Heart left ventricle (tissue), 16 donors: ENCODE results near the gene RBM33. TPM values are rescaled to one million over a fixed set of nuclear protein-coding genes. Genes with fewer than 3 reads are reported as not detected.

ENCODE experiments used
- ATAC-seq, 4 donors: fragments of 200-7000 bp; cut with Tn5 transposase; one replicate each; pipeline ENCODE4 v1.9.1; 2020 to 2022; ENCODE audit warnings: moderate library complexity in 4 of 4, mild to moderate bottlenecking in 3 of 4, moderate number of reproducible peaks in 1 of 4
- DNase-seq, 5 donors: peaks; one replicate each; pipeline ENCODE4 v3.0.0-alpha.2; 2020
- H3K27ac ChIP-seq, 12 donors: fragments of 200-600 bp; sonication (generic) in 4 of 12; one replicate each; pipeline versions ENCODE4 v1.5.0 to v1.8.0; 2016 to 2022; ENCODE audit warnings: mild to moderate bottlenecking in 2 of 12
- H3K27me3 ChIP-seq, 9 donors: fragments of 200-600 bp; sonication (generic) in 2 of 9; one replicate each; pipeline versions ENCODE4 v1.5.1 to v1.8.0; 2016 to 2022; ENCODE audit warnings: mild to moderate bottlenecking in 3 of 9
- H3K36me3 ChIP-seq, 9 donors: fragments of 200-600 bp; sonication (generic) in 2 of 9; one replicate each; pipeline versions ENCODE4 v1.5.0 to v1.8.0; 2018 to 2022; ENCODE audit warnings: mild to moderate bottlenecking in 2 of 9
- H3K4me1 ChIP-seq, 12 donors: fragments of 200-600 bp; sonication (generic) in 4 of 12; one replicate each; pipeline versions ENCODE4 v1.5.0 to v1.8.0; 2016 to 2022; ENCODE audit warnings: mild to moderate bottlenecking in 3 of 12
- H3K4me3 ChIP-seq, 12 donors: fragments of 200-600 bp; sonication (generic) in 4 of 12; one replicate each; pipeline versions ENCODE4 v1.5.0 to v1.8.0; 2017 to 2022; ENCODE audit warnings: mild to moderate bottlenecking in 9 of 12, moderate library complexity in 4 of 12
- H3K9me3 ChIP-seq, 12 donors: fragments of 200-600 bp; sonication (generic) in 4 of 12; one replicate each; pipeline versions ENCODE4 v1.5.0 to v1.8.0; 2016 to 2022; ENCODE audit warnings: mild to moderate bottlenecking in 1 of 12
- POLR2A ChIP-seq, 2 donors: fragments of 450-650 bp; IDR thresholded peaks; one replicate each; pipeline ENCODE4 v1.6.1; 2017; ENCODE audit warnings: antibody characterized with exemption in 2 of 2, mild to moderate bottlenecking in 2 of 2, moderate library complexity in 2 of 2
- WGBS, 4 donors: extraction: QIAGEN DNeasy Blood & Tissue Kit in 2 of 4; methylation state at CpG; one replicate each; pipeline versions ENCODE4 v1.1.5 to v1.1.7; 2013 to 2018; 5-methylcytosine and 5-hydroxymethylcytosine counted together
- intact Hi-C, 10 donors: fragments of 100-400 bp; cut with DNase I; formaldehyde crosslinking; loops; one replicate each; pipeline versions ENCODE4 v1.11.1 to v1.14.2; 2022
- polyA plus RNA-seq, 2 donors: library from polyadenylated mRNA; stranded (reverse); fragments of 200-250 nt; gene quantifications; one replicate each; pipeline ENCODE4 v1.2.3, GENCODE V29; 2013
- total RNA-seq, 9 donors: library from RNA; depleted of rRNA in 2 of 9; stranded (reverse); fragments of >200 nt in 2 of 9; fragmentation: NEBNext Ultra II Directional in 3 of 9; extraction: Animal tissue kit (Norgen Biotek cat#: 25700) in 3 of 9; gene quantifications; one replicate each; pipeline versions ENCODE4 v1.1.0 to v1.2.4, GENCODE V29; 2016 to 2023
- TF ChIP-seq, protein P1 (sequence below), 12 donors: fragments of 200-600 bp; sonication (generic) in 4 of 12; IDR thresholded peaks; one replicate each; pipeline versions ENCODE4 v1.5.0 to v1.8.0; 2018 to 2022; ENCODE audit warnings: antibody characterized with exemption in 12 of 12, mild to moderate bottlenecking in 5 of 12
- donor health status: ischemic (EF 13 %, LVEDD 7.1; RV severe dilation, severe dysfunction).
- donor health status: healthy with polysubstance abuse.
- donor health status: DM: no; HTN: yes; CAD: no.
- donor health status: DM: no; HTN: no; CAD: no.
- donor health status: ischemic (EF 25% LVEDD 6.9; RV normal size, moderate dysfunction).
- donor health status: ischemic (EF 25% LVEDD 5.7; RV mildly dilated, moderate dysfunction).
- donor health status: healthy.
- donor health status: DM: yes; HTN: yes; CAD: no.
- donor health status: ischemic (EF 35%, LVEDD 5.7; RV mildly dilated, moderate dysfunction).
- donor health status: nonischemic (EF 11% LVEDD 7.7; RV severe dilation, severe dysfunction).
- donor health status: DM: yes; HTN: yes; CAD: no.
- donor health status: PGD.
- donor health status: ischemic (EF 29% LVEDD 5.4; RV normal size, mild dysfunction).
- donor health status: nonischemic (EF 23%, LVEDD 6.1; RV moderate dilation, normal function).

Gene RBM33
- total and polyA plus RNA-seq, 11 donors = 13.1 to 40.8 (median 30.2) TPM

DNA sequence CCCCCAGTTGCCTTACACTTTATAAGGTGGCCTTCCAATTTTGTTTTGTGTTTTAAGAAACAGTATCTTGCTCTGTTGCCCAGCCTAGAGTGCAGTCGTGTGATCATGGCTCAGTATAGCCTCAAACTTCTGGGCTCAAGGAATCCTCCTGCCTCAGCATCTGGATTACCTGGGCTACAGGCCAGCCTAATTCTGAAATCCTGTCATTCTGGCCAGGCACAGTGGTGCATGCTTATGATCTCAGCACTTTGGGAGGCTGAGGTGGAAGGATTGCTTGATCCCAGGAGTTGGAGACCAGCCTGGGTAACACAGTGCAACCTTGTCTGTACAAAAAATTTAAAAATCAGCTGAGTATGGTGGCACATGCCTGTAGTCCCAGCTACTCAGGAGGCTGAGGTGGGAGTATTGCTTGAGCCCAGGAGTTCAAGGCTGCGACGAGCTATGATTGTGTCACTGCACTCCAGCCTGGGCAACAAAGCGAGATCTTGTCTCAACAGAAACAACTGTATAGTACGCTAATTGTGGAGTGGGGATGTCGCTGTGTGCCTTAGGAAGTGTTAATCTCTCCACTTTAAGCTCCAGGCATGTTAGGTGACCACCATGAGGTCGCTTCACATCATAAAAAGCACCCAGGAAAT, 24.7 kb upstream of the RBM33 start:
- ATAC-seq = no peak
- Histone ChIP-seq H3K4me1 (no peaks in the 10 kb centered on the region), H3K27me3 (peaks cover 0 to 3% (median 0%) of the 10 kb centered on the region in 9 donors), H3K9me3 (no peaks in the 10 kb centered on the region), H3K36me3 (no peaks in the 10 kb centered on the region), H3K27ac (no peak overlapping the region), H3K4me3 (no peak overlapping the region)
- 85 to 89% (median 87%) methylated on average over 7 of the region's 7 CpGs for WGBS, 4 donors
- intact Hi-C loops = no loop called here
- no peak for DNase-seq
- no peak for TF ChIP-seq POLR2A (IDR thresholded peaks at IDR 0.05)
- TF ChIP-seq, protein P1, sequence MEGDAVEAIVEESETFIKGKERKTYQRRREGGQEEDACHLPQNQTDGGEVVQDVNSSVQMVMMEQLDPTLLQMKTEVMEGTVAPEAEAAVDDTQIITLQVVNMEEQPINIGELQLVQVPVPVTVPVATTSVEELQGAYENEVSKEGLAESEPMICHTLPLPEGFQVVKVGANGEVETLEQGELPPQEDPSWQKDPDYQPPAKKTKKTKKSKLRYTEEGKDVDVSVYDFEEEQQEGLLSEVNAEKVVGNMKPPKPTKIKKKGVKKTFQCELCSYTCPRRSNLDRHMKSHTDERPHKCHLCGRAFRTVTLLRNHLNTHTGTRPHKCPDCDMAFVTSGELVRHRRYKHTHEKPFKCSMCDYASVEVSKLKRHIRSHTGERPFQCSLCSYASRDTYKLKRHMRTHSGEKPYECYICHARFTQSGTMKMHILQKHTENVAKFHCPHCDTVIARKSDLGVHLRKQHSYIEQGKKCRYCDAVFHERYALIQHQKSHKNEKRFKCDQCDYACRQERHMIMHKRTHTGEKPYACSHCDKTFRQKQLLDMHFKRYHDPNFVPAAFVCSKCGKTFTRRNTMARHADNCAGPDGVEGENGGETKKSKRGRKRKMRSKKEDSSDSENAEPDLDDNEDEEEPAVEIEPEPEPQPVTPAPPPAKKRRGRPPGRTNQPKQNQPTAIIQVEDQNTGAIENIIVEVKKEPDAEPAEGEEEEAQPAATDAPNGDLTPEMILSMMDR (IDR thresholded peaks at IDR 0.05) = no peak

DNA sequence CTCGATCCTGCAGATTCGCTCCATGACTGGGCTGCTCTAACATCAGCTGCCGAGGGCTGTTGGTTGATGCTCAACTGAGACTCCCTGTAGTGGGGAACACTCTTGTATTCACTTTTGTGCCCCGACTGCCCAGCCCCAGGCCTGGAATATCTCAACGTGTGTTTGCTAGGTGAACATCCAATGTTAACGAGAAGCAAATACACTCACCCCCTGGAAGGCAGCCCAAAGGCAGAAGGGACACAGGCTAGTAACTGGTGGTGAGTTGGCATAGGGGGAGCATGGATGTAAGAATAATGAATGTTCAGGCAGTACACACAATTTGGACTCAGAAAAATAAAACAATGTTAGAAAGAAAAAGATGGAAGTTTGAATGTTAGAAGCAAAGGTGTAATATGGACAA, 24.0 kb upstream of the RBM33 start:
- Histone ChIP-seq H3K36me3 (no peaks in the 10 kb centered on the region), H3K4me1 (no peaks in the 10 kb centered on the region), H3K4me3 (no peak overlapping the region), H3K27me3 (peaks cover 0 to 3% (median 0%) of the 10 kb centered on the region in 9 donors), H3K9me3 (peaks cover 0 to 6% (median 0%) of the 10 kb centered on the region in 12 donors), H3K27ac (no peak overlapping the region)
- no peak for ATAC-seq
- TF ChIP-seq POLR2A (IDR thresholded peaks at IDR 0.05) = no peak
- TF ChIP-seq, protein P1 (IDR thresholded peaks at IDR 0.05) = no peak
- intact Hi-C loops = no loop called here
- no peak for DNase-seq
- WGBS, 4 donors = 74 to 79% (median 78%) methylated on average over 6 of the region's 6 CpGs

DNA sequence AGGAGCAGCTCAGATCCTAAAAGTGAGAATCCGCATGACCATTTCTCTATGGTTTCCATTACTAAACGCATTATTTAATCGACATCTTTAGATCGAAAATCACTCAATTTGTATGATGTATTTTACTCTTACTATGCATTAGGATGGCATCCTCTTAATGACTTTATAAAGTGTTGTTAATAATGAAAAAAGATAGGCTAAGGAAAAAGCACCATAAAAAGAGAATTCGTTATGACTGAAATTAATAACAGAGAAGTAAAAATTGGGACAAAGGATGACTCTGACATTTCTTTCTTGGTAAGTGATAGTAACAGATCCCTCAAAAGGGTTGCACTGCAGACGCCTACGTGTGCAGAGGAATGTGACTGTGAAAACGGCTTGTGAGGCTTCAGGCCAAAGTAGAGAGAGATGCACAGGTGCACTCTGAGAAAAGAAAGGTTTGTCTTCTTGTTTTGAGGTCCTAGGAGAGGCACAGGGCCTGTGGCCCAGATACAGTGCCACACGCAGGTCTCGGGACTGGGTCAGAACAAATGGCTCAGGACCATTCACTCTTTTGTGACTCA, 23.0 kb upstream of the RBM33 start:
- intact Hi-C loops = no loop called here
- ATAC-seq (no peak), DNase-seq (no peak)
- Histone ChIP-seq H3K36me3 (no peaks in the 10 kb centered on the region), H3K4me1 (no peaks in the 10 kb centered on the region), H3K27me3 (peaks cover 0 to 3% (median 0%) of the 10 kb centered on the region in 9 donors), H3K4me3 (no peak overlapping the region), H3K9me3 (peaks cover 0 to 7% (median 0%) of the 10 kb centered on the region in 12 donors), H3K27ac (no peak overlapping the region)
- 84 to 91% (median 88%) methylated on average over 10 of the region's 10 CpGs for WGBS, 4 donors
- no peak for TF ChIP-seq POLR2A (IDR thresholded peaks at IDR 0.05)
- TF ChIP-seq, protein P1 (IDR thresholded peaks at IDR 0.05) = no peak

DNA sequence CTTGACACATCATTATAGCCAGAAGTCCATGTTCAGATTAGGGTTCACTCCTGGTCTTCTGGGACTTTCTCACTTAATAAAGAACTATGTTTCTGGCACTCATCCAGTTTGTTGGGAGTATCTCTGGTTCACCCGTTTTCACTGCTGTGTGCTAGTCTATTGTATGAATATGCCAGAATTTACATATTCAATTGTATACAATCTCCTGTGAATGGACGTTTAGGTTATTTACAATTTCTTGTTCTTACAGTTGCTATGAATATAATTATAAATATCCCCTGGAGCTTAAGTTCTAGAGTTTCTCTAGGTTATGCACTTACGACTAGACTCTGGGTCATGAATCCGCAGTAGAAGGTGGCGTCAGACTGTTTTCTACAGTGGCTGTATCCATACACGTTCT, 20.0 kb upstream of the RBM33 start:
- intact Hi-C loops = no loop called here
- ATAC-seq (no peak), DNase-seq (no peak)
- Histone ChIP-seq H3K27me3 (peaks cover 0 to 3% (median 0%) of the 10 kb centered on the region in 9 donors), H3K27ac (no peak overlapping the region), H3K9me3 (peaks cover 0 to 24% (median 9%) of the 10 kb centered on the region in 12 donors), H3K4me1 (no peaks in the 10 kb centered on the region), H3K4me3 (no peak overlapping the region), H3K36me3 (no peaks in the 10 kb centered on the region)
- 79 to 83% (median 81%) methylated on average over 6 of the region's 6 CpGs for WGBS, 4 donors
- no peak for TF ChIP-seq POLR2A (IDR thresholded peaks at IDR 0.05)
- TF ChIP-seq, protein P1 (IDR thresholded peaks at IDR 0.05) = no peak
